GM19240 (cell line): Measurements from ENCODE around the gene EIF1AX.
"Not testable (repeated sequence)": the region's sequence is repeated elsewhere in the genome, so short reads cannot be mapped to it uniquely, and the experiment has no call there.

ENCODE experiments used
- DNase-seq: peaks from one replicate; pipeline ENCODE4 v3.0.0; 2011; ENCODE audit warnings: low spot score; ENCODE audit not compliant: insufficient read length

The EIF1AX gene

GRCh38 chrX:20141281-20142220 is at the start of gene EIF1AX:
EIF1AX (minus strand) TSS chrX:20141838; CDS start chrX:20141640, 198 bp downstream.
- peak; percentile 48 for DNase-seq

GRCh38 chrX:20189171-20189570 is 47.5 kb upstream of the EIF1AX start:
- no peak for DNase-seq

GRCh38 chrX:20181598-20182329 is 40.1 kb upstream of the EIF1AX start:
- no peak for DNase-seq

- no peak for DNase-seq
Observed at GRCh38 chrX:20177093-20177492, 35.5 kb upstream of the EIF1AX start.

- no peak for DNase-seq
Observed at GRCh38 chrX:20173856-20174255, 32.2 kb upstream of the EIF1AX start.

GRCh38 chrX:20173313-20173712 is 31.7 kb upstream of the EIF1AX start:
- DNase-seq, result no peak

DNA sequence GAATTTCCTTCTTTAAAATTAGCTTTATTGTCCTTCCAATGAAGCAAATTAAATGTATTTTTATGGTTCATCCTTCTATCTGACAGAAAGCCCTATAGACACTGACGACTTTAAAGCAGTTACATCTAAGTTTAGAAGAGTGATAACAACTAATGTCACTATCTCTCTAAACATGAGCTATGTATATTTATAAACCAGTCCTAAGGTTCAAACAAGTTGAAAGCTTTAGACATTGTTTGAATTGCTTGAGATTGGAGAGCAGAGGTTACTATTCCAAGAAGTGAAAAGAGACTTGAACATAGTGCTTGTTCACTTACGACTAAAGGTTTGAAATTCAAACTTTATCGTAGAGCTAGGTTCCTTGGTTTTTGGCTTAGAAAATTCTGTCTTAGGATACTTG is 30.2 kb upstream of the EIF1AX start:
- DNase-seq, result no peak

DNA sequence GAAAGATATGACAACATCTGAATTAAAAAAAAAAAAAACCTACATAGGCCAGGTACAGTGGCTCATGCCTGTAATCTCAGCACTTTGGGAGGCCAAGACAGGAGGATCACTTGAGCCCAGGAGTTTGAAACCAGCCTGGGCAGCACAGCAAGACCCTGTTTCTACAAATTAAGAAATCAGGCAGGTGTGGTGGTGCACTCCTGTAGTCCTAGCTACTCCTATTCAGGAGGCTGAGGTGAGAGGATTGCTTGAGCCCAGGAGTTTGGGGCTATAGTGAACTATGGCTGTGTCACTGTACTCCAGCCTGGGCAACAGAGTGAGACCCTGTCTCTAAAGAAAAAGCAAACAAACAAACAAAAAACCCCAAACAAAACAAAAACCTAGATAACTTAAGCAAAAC is 20.9 kb upstream of the EIF1AX start:
- DNase-seq, result not testable (repeated sequence)

- no peak for DNase-seq
Observed at GRCh38 chrX:20159797-20160385, 18.3 kb upstream of the EIF1AX start.

DNA sequence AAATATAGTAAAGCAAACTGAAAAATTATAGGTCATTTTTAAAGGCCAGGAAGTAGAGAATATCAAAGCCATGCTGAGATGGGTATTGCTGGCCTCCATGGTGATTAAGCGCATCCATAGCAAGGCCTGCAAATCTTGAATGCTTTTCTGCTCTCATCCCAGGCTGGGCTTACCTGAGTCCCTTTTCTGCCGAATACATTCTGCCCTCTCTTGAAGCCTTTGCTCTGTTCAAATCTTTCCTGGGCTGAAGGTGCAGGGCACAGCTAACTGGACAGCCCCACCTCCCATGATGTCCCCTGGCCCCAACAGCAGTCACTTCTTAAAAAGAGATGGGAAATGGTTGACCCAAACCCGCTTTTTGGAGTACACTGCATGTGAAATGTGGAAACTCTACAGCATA is 10.1 kb upstream of the EIF1AX start:
- no peak for DNase-seq

DNA sequence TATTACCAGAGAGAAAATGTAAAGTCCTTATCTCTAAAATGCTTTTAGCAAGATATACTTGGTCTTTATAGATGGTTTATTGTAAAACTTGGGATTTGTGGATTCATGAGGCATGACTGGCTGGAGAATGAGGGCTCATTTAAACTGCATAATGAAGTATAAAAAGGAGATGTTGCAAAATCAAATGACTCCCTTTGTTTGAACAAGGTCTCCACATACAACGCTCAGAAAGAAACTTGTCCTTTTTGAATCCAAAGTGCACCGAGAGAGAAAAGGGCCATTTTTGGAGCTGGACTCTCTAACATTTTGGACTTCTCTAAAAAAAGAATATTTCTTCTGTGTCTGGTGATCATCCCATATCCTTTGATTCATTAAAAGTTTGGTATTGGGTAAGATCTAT is 7.7 kb upstream of the EIF1AX start:
- DNase-seq, result no peak

DNA sequence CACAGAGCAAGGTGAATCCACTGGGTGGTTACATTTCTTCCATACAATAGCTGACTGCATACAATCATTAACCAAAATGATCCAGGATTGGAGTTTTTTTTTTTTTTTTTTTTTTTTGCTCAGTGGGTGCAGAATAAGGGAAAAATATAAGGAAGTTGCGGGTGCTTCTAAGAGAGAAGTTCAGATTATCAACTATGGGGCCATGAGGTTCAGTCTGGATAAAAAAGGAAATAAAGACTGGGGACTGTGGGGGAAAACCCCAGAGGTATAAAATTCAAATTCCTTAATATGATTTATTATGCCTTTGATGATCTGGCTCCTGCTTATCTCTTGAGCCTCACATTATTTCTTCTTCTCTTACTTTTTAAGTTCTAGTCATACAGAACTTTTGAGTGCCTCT is 5.9 kb upstream of the EIF1AX start:
- no peak for DNase-seq

- no peak for DNase-seq
Observed at GRCh38 chrX:20144491-20144890, 2.9 kb upstream of the EIF1AX start.

DNA sequence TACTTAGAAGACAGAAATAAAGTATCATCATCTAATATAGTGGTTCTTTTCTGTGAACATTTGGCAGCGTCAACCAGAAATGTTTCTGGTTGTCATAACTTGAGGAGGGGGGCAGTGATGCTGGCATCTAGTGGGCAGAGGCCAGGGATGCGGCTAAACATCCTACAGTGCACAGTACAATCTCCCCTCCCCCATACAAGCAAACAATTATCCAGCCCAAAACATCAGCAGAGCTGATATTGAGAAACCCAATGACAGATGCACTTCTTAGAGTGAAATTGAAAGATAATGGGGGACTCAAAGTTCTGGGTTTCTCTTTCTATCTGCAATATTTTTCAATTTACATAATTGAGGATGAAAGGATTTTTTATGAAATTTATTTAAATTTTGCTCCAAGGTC is 1.9 kb upstream of the EIF1AX start:
- no peak for DNase-seq

DNA sequence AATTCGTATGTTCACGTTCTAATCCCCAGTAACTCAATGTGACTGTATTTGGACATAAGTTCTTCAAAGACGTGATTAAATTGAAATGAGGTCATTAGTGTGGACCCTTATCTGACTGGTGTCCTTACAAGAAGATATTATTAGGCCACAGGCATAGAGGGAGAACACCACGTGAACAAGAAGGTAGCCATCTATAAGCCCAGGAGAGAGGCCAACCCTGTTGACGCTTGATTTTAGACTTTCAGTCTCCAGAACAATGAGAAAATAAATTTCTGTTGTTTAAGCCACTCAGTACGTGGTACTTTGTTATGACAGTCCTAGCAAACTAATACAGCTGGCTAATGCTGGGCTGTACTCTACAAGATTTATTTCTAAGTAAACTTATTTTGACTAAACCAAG is 1.5 kb upstream of the EIF1AX start:
- no peak for DNase-seq

DNA sequence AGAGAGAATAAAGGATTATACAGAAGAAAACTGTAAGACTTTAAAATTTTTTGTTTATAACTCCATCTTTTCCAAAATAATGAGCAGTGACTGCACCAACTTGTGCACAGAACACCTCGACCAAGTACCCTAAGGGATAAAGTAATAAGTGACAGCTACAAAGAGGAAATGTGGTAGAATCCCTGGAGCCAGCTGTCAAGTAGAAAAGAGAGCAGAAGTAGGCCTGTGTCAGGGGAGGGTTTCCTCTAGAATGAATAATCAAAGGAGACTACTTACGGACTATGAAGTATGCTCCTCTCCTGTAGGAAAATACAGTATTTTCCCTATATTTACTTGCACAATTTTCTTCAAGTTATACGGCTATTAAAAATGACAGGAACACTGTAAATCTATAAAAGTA is 1.2 kb downstream of the EIF1AX start:
- DNase-seq, result no peak

GRCh38 chrX:20139966-20140365 is 1.7 kb downstream of the EIF1AX start:
- no peak for DNase-seq

- DNase-seq, result no peak
Observed at GRCh38 chrX:20135944-20136343, 5.7 kb downstream of the EIF1AX start.

GRCh38 chrX:20132666-20133065 is 9.0 kb downstream of the EIF1AX start:
- DNase-seq, result no peak

DNA sequence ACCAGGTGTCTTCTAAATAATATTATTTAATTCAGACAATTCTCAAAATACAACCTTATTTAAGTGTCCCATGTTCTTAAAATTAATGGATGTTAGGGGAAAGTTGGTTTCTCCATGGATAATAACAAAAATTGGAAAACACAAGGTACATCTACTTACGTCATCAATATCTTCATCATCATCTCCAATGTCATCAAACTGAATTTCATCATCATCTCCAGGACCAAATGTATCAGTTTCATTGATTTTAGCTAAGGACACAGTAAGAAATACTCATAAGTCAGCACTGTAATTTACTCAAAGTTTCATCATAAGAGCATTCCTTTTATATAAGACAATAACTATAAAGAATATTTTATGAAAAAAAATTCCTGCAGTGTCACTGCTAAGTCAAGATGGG is 11.3 kb downstream of the EIF1AX start:
- no peak for DNase-seq

DNA sequence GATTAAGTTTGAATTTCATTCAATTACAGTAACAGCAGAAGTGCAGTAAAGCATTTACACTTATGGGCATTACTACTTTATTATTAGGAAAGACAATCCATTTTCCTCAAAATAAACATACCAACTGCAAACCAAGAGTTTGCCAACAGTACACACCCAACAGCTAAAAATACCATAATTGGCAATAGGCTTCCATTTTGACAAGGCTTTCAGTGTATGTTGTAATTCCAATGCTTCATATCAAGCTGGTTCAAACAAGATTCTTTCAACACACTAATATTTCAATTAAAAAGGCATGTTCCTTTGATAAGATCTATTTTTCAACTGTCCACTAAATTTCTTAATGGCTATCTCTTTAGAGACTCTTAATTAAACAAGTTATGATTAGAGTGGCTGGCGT is 12.1 kb downstream of the EIF1AX start:
- no peak for DNase-seq

GRCh38 chrX:20128670-20129069 is 13.0 kb downstream of the EIF1AX start:
- no peak for DNase-seq
